ENCODE measurements around the gene FANCL.
"Not testable (repeated sequence)": the region's sequence is repeated elsewhere in the genome, so short reads cannot be mapped to it uniquely, and the experiment has no call there.

Gene FANCL

GRCh38 chr2:58197894-58198293 lies 43.2 kb downstream of the FANCL start:
- Mint-ChIP-seq H3K4me3 (no peak overlapping the region), H3K9me3 (no peaks in the 10 kb centered on the region), H3K27ac (ENCODE audit: low read depth) (no peak overlapping the region), H3K27me3 (no peaks in the 10 kb centered on the region), H3K36me3 (ENCODE audit: insufficient read depth) (peaks cover 3% of the 10 kb centered on the region), H3K4me1 (no peaks in the 10 kb centered on the region)
- ATAC-seq (replicated peaks; ENCODE audit: extremely low read depth, poor library complexity, severe bottlenecking) = no peak
- no peak for DNase-seq (ENCODE audit: low spot score in 2 of 2)

- Mint-ChIP-seq H3K27me3 (no peaks in the 10 kb centered on the region), H3K36me3 (ENCODE audit: insufficient read depth) (no peaks in the 10 kb centered on the region), H3K27ac (ENCODE audit: low read depth) (no peak overlapping the region), H3K4me3 (no peak overlapping the region), H3K4me1 (no peaks in the 10 kb centered on the region), H3K9me3 (no peaks in the 10 kb centered on the region)
- DNase-seq (ENCODE audit: low spot score in 2 of 2) (no peak), ATAC-seq (replicated peaks; ENCODE audit: extremely low read depth, poor library complexity, severe bottlenecking) (no peak)
Measured at GRCh38 chr2:58195662-58196061, 45.5 kb downstream of the FANCL start.

GRCh38 chr2:58194458-58194857 lies 46.7 kb downstream of the FANCL start:
- no peak for DNase-seq (ENCODE audit: low spot score in 2 of 2)
- Mint-ChIP-seq H3K4me1 (no peaks in the 10 kb centered on the region), H3K9me3 (no peaks in the 10 kb centered on the region), H3K27ac (ENCODE audit: low read depth) (no peak overlapping the region), H3K4me3 (no peak overlapping the region), H3K27me3 (no peaks in the 10 kb centered on the region), H3K36me3 (ENCODE audit: insufficient read depth) (no peaks in the 10 kb centered on the region)
- no peak for ATAC-seq (replicated peaks; ENCODE audit: extremely low read depth, poor library complexity, severe bottlenecking)

- ATAC-seq (replicated peaks; ENCODE audit: extremely low read depth, poor library complexity, severe bottlenecking); H3K9me3 Mint-ChIP-seq; H3K36me3 Mint-ChIP-seq (ENCODE audit: insufficient read depth); H3K27me3 Mint-ChIP-seq; DNase-seq (ENCODE audit: low spot score in 2 of 2); H3K27ac Mint-ChIP-seq (ENCODE audit: low read depth); H3K4me3 Mint-ChIP-seq; H3K4me1 Mint-ChIP-seq: not testable (repeated sequence)
Measured at GRCh38 chr2:58187022-58187421, 54.1 kb downstream of the FANCL start.

- H3K36me3 Mint-ChIP-seq (ENCODE audit: insufficient read depth) = no peaks in the 10 kb centered on the region
- H3K27me3 Mint-ChIP-seq = no peaks in the 10 kb centered on the region
- no peaks in the 10 kb centered on the region for H3K4me1 Mint-ChIP-seq
- no peak for ATAC-seq (replicated peaks; ENCODE audit: extremely low read depth, poor library complexity, severe bottlenecking)
- H3K4me3 Mint-ChIP-seq = no peak overlapping the region
- H3K27ac Mint-ChIP-seq (ENCODE audit: low read depth) = no peak overlapping the region
- DNase-seq (ENCODE audit: low spot score in 2 of 2) = no peak
- H3K9me3 Mint-ChIP-seq = no peaks in the 10 kb centered on the region
Measured at GRCh38 chr2:58186501-58186900, 54.6 kb downstream of the FANCL start.

GRCh38 chr2:58182527-58182926 lies 58.6 kb downstream of the FANCL start:
- no peaks in the 10 kb centered on the region for H3K27me3 Mint-ChIP-seq
- no peak overlapping the region for H3K4me3 Mint-ChIP-seq
- no peak for DNase-seq (ENCODE audit: low spot score in 2 of 2)
- H3K4me1 Mint-ChIP-seq = no peaks in the 10 kb centered on the region
- H3K9me3 Mint-ChIP-seq = no peaks in the 10 kb centered on the region
- H3K36me3 Mint-ChIP-seq (ENCODE audit: insufficient read depth) = no peaks in the 10 kb centered on the region
- ATAC-seq (replicated peaks; ENCODE audit: extremely low read depth, poor library complexity, severe bottlenecking) = no peak
- no peak overlapping the region for H3K27ac Mint-ChIP-seq (ENCODE audit: low read depth)

GRCh38 chr2:58180635-58181034 lies 60.5 kb downstream of the FANCL start:
- DNase-seq (ENCODE audit: low spot score in 2 of 2) = no peak
- no peak overlapping the region for H3K27ac Mint-ChIP-seq (ENCODE audit: low read depth)
- H3K9me3 Mint-ChIP-seq = no peaks in the 10 kb centered on the region
- H3K4me3 Mint-ChIP-seq = no peak overlapping the region
- H3K4me1 Mint-ChIP-seq = no peaks in the 10 kb centered on the region
- H3K36me3 Mint-ChIP-seq (ENCODE audit: insufficient read depth) = no peaks in the 10 kb centered on the region
- no peaks in the 10 kb centered on the region for H3K27me3 Mint-ChIP-seq
- ATAC-seq (replicated peaks; ENCODE audit: extremely low read depth, poor library complexity, severe bottlenecking) = no peak

- not testable (repeated sequence) for H3K9me3 Mint-ChIP-seq; H3K27me3 Mint-ChIP-seq; H3K36me3 Mint-ChIP-seq (ENCODE audit: insufficient read depth); H3K4me3 Mint-ChIP-seq; H3K27ac Mint-ChIP-seq (ENCODE audit: low read depth); DNase-seq (ENCODE audit: low spot score in 2 of 2); H3K4me1 Mint-ChIP-seq; ATAC-seq (replicated peaks; ENCODE audit: extremely low read depth, poor library complexity, severe bottlenecking)
Measured at GRCh38 chr2:58180175-58180574, 61.0 kb downstream of the FANCL start.

- not testable (repeated sequence) for H3K4me1 Mint-ChIP-seq; DNase-seq (ENCODE audit: low spot score in 2 of 2); H3K4me3 Mint-ChIP-seq; H3K9me3 Mint-ChIP-seq; H3K27me3 Mint-ChIP-seq; ATAC-seq (replicated peaks; ENCODE audit: extremely low read depth, poor library complexity, severe bottlenecking); H3K36me3 Mint-ChIP-seq (ENCODE audit: insufficient read depth); H3K27ac Mint-ChIP-seq (ENCODE audit: low read depth)
Measured at GRCh38 chr2:58177187-58177586, 63.9 kb downstream of the FANCL start.

GRCh38 chr2:58171831-58172230 lies 69.3 kb downstream of the FANCL start:
- not testable (repeated sequence) for H3K4me1 Mint-ChIP-seq; H3K27me3 Mint-ChIP-seq; H3K27ac Mint-ChIP-seq (ENCODE audit: low read depth); H3K36me3 Mint-ChIP-seq (ENCODE audit: insufficient read depth); DNase-seq (ENCODE audit: low spot score in 2 of 2); H3K4me3 Mint-ChIP-seq; ATAC-seq (replicated peaks; ENCODE audit: extremely low read depth, poor library complexity, severe bottlenecking)
- H3K9me3 Mint-ChIP-seq = peaks cover 27% of the 10 kb centered on the region

GRCh38 chr2:58170334-58170933 lies 70.7 kb downstream of the FANCL start:
- not testable (repeated sequence) for ATAC-seq (replicated peaks; ENCODE audit: extremely low read depth, poor library complexity, severe bottlenecking); H3K4me1 Mint-ChIP-seq; H3K27ac Mint-ChIP-seq (ENCODE audit: low read depth); H3K27me3 Mint-ChIP-seq; DNase-seq (ENCODE audit: low spot score in 2 of 2); H3K36me3 Mint-ChIP-seq (ENCODE audit: insufficient read depth); H3K4me3 Mint-ChIP-seq
- peaks cover 27% of the 10 kb centered on the region for H3K9me3 Mint-ChIP-seq

GRCh38 chr2:58169845-58170244 lies 71.3 kb downstream of the FANCL start:
- H3K27me3 Mint-ChIP-seq; H3K4me3 Mint-ChIP-seq; H3K27ac Mint-ChIP-seq (ENCODE audit: low read depth); ATAC-seq (replicated peaks; ENCODE audit: extremely low read depth, poor library complexity, severe bottlenecking); H3K36me3 Mint-ChIP-seq (ENCODE audit: insufficient read depth); H3K4me1 Mint-ChIP-seq; DNase-seq (ENCODE audit: low spot score in 2 of 2): not testable (repeated sequence)
- H3K9me3 Mint-ChIP-seq = peaks cover 27% of the 10 kb centered on the region

- not testable (repeated sequence) for DNase-seq (ENCODE audit: low spot score in 2 of 2); H3K4me1 Mint-ChIP-seq; H3K27ac Mint-ChIP-seq (ENCODE audit: low read depth); H3K27me3 Mint-ChIP-seq; ATAC-seq (replicated peaks; ENCODE audit: extremely low read depth, poor library complexity, severe bottlenecking); H3K4me3 Mint-ChIP-seq; H3K36me3 Mint-ChIP-seq (ENCODE audit: insufficient read depth)
- peaks cover 19% of the 10 kb centered on the region for H3K9me3 Mint-ChIP-seq
Measured at GRCh38 chr2:58168130-58168529, 73.0 kb downstream of the FANCL start.

- DNase-seq (ENCODE audit: low spot score in 2 of 2) (no peak), ATAC-seq (replicated peaks; ENCODE audit: extremely low read depth, poor library complexity, severe bottlenecking) (no peak)
- Mint-ChIP-seq H3K4me1 (no peaks in the 10 kb centered on the region), H3K27ac (ENCODE audit: low read depth) (no peak overlapping the region), H3K9me3 (no peaks in the 10 kb centered on the region), H3K4me3 (no peak overlapping the region), H3K27me3 (no peaks in the 10 kb centered on the region), H3K36me3 (ENCODE audit: insufficient read depth) (peaks cover 14% of the 10 kb centered on the region)
Measured at GRCh38 chr2:58163913-58164312, 77.2 kb downstream of the FANCL start.

Data from central memory CD8-positive, alpha-beta T cell (primary cell).